K562 (cell line): Measurements from ENCODE around the gene SCLT1. TPM values are rescaled to one million over a fixed set of nuclear protein-coding genes. Genes with fewer than 3 reads are reported as not detected.

Experiments
- ATAC-seq: fragments of 200-7000 bp; cut with Tn5 transposase; 3 replicates; pipeline ENCODE4 v1.9.1; 2020; ENCODE audit warnings: moderate library complexity
- BruUV-seq: library from RNA; stranded (reverse); fragments of 400-500 nt; replicated peaks from 2 replicates; lab custom pipeline; 2021; lab: Mats Ljungman, UMichigan
- CTCF ChIA-PET: fragments of 300-600 bp; formaldehyde crosslinking; extraction: SDS; loops from one replicate; lab custom pipeline; 2021; ENCODE audit warnings: low intra/inter-chr PET ratio; lab: Yijun Ruan, JAX
- POLR2A ChIA-PET: fragments of 300-600, 350-650 bp; sonication (Branson Sonifier 250); formaldehyde crosslinking; extraction: SDS; loops from one replicate; lab custom pipeline; 2021; ENCODE audit warnings: antibody characterized with exemption, inconsistent platforms; lab: Yijun Ruan, JAX
- DNase-seq, 4 experiments: peaks; one replicate each; pipeline versions ENCODE4 v3.0.0 to v3.0.0-alpha.2; 2011 to 2018; ENCODE audit warnings: low spot score in 3 of 4, mixed read lengths in 3 of 4; ENCODE audit errors: extremely low read depth in 1 of 4
- FAIRE-seq: peaks from 2 replicates; lab custom pipeline; 2011; peaks lifted over from hg19 to GRCh38; lab: Jason Lieb, UNC
- H2AFZ ChIP-seq: 2 replicates; pipeline ENCODE4 v1.6.0; 2011; ENCODE audit warnings: low read depth, low read length, control low read depth, inconsistent platforms
- H3K27ac ChIP-seq: fragments of 200-600 bp; 3 replicates; pipeline ENCODE4 v1.8.0; 2011; ENCODE audit warnings: low read depth, mild to moderate bottlenecking, control low read depth, inconsistent platforms, low read length, moderate library complexity, mixed read lengths; ENCODE audit errors: extremely low read depth
- H3K27me3 ChIP-seq, 2 experiments: fragments of 300-600 bp in 1 of 2; 2 replicates in 1 of 2; 3 replicates in 1 of 2; pipeline versions ENCODE4 v1.6.0 to v1.8.0; 2011; ENCODE audit warnings: inconsistent platforms in 2 of 2, low read length in 2 of 2, mild to moderate bottlenecking in 1 of 2, mixed read lengths in 1 of 2, moderate library complexity in 1 of 2; ENCODE audit not compliant: control insufficient read depth in 2 of 2, insufficient read depth in 2 of 2
- H3K36me3 ChIP-seq: fragments of 300-600 bp; 3 replicates; pipeline ENCODE4 v1.8.0; 2011; ENCODE audit warnings: mild to moderate bottlenecking, low read length, inconsistent platforms; ENCODE audit not compliant: control insufficient read depth, insufficient read depth
- H3K4me1 ChIP-seq, 2 experiments: fragments of 200-600 bp in 1 of 2; replicated peaks in 1 of 2; 2 replicates in 1 of 2; 3 replicates in 1 of 2; pipeline versions ENCODE4 v1.5.1 to v1.8.0; 2011; ENCODE audit warnings: inconsistent platforms in 2 of 2, low read length in 2 of 2, mild to moderate bottlenecking in 1 of 2, mixed read lengths in 1 of 2, moderate library complexity in 1 of 2; ENCODE audit not compliant: control insufficient read depth in 2 of 2, insufficient read depth in 2 of 2
- H3K4me2 ChIP-seq: 2 replicates; pipeline ENCODE4 v1.6.1; 2011; ENCODE audit warnings: low read length, control low read depth, inconsistent platforms, mixed read lengths; ENCODE audit not compliant: insufficient read depth
- H3K4me3 ChIP-seq: fragments of 200-600 bp; sonication (generic), shearing (Covaris generic); 2 replicates; pipeline ENCODE4 v1.5.1; 2016; ENCODE audit warnings: control low read depth, inconsistent platforms
- H3K79me2 ChIP-seq: fragments of 200-600 bp; 3 replicates; pipeline ENCODE4 v1.8.0; 2011; ENCODE audit warnings: low read length, inconsistent platforms; ENCODE audit not compliant: control insufficient read depth, insufficient read depth
- H3K9ac ChIP-seq, 2 experiments: 2 replicates each; pipeline versions ENCODE4 v1.6.0 to v1.6.1; 2011; ENCODE audit warnings: low read depth in 2 of 2, low read length in 2 of 2, control low read depth in 1 of 2, inconsistent platforms in 1 of 2, mild to moderate bottlenecking in 1 of 2, mixed read lengths in 1 of 2; ENCODE audit not compliant: insufficient read depth in 1 of 2
- H3K9me1 ChIP-seq: one replicate; pipeline ENCODE4 v1.6.0; 2011; ENCODE audit warnings: inconsistent platforms, mild to moderate bottlenecking, low read length, moderate library complexity; ENCODE audit not compliant: control insufficient read depth, insufficient read depth
- H3K9me3 ChIP-seq: replicated peaks from 2 replicates; pipeline ENCODE4 v1.5.1; 2011; ENCODE audit warnings: low read depth, low read length, inconsistent platforms; ENCODE audit not compliant: control insufficient read depth, insufficient read depth
- H4K20me1 ChIP-seq: replicated peaks from 2 replicates; pipeline ENCODE4 v1.6.1; 2011; ENCODE audit warnings: low read length, inconsistent platforms, mixed read lengths; ENCODE audit not compliant: control insufficient read depth, insufficient read depth
- DACH1 ChIP-seq: fragments of 450-650 bp; IDR thresholded peaks from 2 replicates; pipeline ENCODE4 v1.6.1; 2018; ENCODE audit not compliant: partially characterized antibody
- HDAC1 ChIP-seq, 2 experiments: fragments of 450-650 bp; IDR thresholded peaks; 2 replicates each; pipeline ENCODE4 v1.6.1; 2016 to 2017; ENCODE audit warnings: inconsistent platforms in 1 of 2, mild to moderate bottlenecking in 1 of 2, moderate library complexity in 1 of 2
- HLTF ChIP-seq: fragments of 450-650 bp; IDR thresholded peaks from 2 replicates; pipeline ENCODE4 v1.6.1; 2016
- HMG20B ChIP-seq: fragments of 250-450 bp; sonication (Bioruptor Pico); IDR thresholded peaks from 2 replicates; pipeline ENCODE4 v1.5.0; 2021; ENCODE audit warnings: mild to moderate bottlenecking
- HNRNPK ChIP-seq: fragments of 200-400 bp; formaldehyde crosslinking; IDR thresholded peaks from one replicate; pipeline ENCODE4 v1.6.1; 2018; ENCODE audit warnings: mild to moderate bottlenecking, low read depth, low read length; ENCODE audit not compliant: poor library complexity, severe bottlenecking
- NCOA6 ChIP-seq: fragments of 450-650 bp; IDR thresholded peaks from 2 replicates; pipeline ENCODE4 v1.6.1; 2017; ENCODE audit warnings: mild to moderate bottlenecking
- PCBP2 ChIP-seq: fragments of 200-400 bp; formaldehyde crosslinking; IDR thresholded peaks from 2 replicates; pipeline ENCODE4 v1.6.1; 2018; ENCODE audit warnings: low read length, low read depth, mild to moderate bottlenecking, moderate library complexity; ENCODE audit not compliant: poor library complexity, severe bottlenecking
- RBM34 ChIP-seq: fragments of 200-400 bp; formaldehyde crosslinking; IDR thresholded peaks from 2 replicates; pipeline ENCODE4 v1.6.1; 2018; ENCODE audit warnings: low read length, borderline replicate concordance; ENCODE audit not compliant: insufficient read depth
- SMAD4 ChIP-seq: fragments of 250-450 bp; sonication (Bioruptor Pico); conservative IDR thresholded peaks from 2 replicates; pipeline ENCODE4 v1.8.0; 2021; ENCODE audit warnings: inconsistent platforms, mild to moderate bottlenecking, moderate library complexity
- TFAM ChIP-seq: fragments of 250-450 bp; sonication (Bioruptor Pico); conservative IDR thresholded peaks from 2 replicates; pipeline ENCODE4 v1.5.0; 2021; ENCODE audit warnings: mild to moderate bottlenecking, moderate library complexity
- ZC3H4 ChIP-seq: sonication (generic); formaldehyde crosslinking; IDR thresholded peaks from 2 replicates; pipeline ENCODE4 v1.9.0; 2021; ENCODE audit warnings: missing genetic modification reagents, borderline replicate concordance
- ZNF3 ChIP-seq: fragments of 250-450 bp; sonication (Bioruptor Pico); IDR thresholded peaks from 2 replicates; pipeline ENCODE4 v1.5.0; 2021; ENCODE audit warnings: mild to moderate bottlenecking, moderate library complexity
- ZNF354B ChIP-seq: fragments of 250-450 bp; sonication (Bioruptor Pico); IDR thresholded peaks from 2 replicates; pipeline ENCODE4 v1.4.0; 2020
- ZNF717 ChIP-seq: fragments of 250-450 bp; sonication (Bioruptor Pico); IDR thresholded peaks from 2 replicates; pipeline ENCODE4 v1.5.0; 2021
- in situ Hi-C: fragments of 300-500 bp; cut with MboI; formaldehyde crosslinking; loops from 4 replicates; pipeline ENCODE4 v1.15.0; 2018; ENCODE audit warnings: inconsistent platforms, mixed read lengths
- intact Hi-C: fragments of 100-400 bp; cut with micrococcal nuclease; formaldehyde crosslinking; loops from 2 replicates; pipeline ENCODE4 v1.14.2; 2022
- polyA plus RNA-seq, 8 experiments: library from polyadenylated mRNA; depleted of rRNA in 4 of 8; stranded (reverse) in 5 of 8; unstranded in 3 of 8; fragments of >200 nt; fragmentation: Nextera tagmentation in 2 of 8; fragmentation: Illumina TruSeq in 1 of 8; extraction: Ambion mirVana in 2 of 8; extraction: Trizol in 1 of 8; gene quantifications; 2 replicates each; pipeline versions ENCODE4 v1.2.1 to v1.2.3, GENCODE V29; 2011 to 2014; ENCODE audit warnings: inconsistent platforms in 1 of 8, missing spikeins in 1 of 8
- total RNA-seq, 7 experiments: library from RNA; depleted of rRNA in 6 of 7; stranded (reverse); fragments of >200 nt in 6 of 7; fragmentation: Illumina TruSeq in 2 of 7; extraction: Trizol in 2 of 7; gene quantifications; 2 replicates each; pipeline versions ENCODE4 v1.2.1 to v1.2.3, GENCODE V29; 2011 to 2021; ENCODE audit warnings: low replicate concordance in 1 of 7
- TF ChIP-seq, protein P1 (sequence below), 2 experiments: fragments of 450-650 bp; conservative IDR thresholded peaks; 2 replicates each; pipeline ENCODE4 v1.6.1; 2017; ENCODE audit warnings: mild to moderate bottlenecking in 2 of 2, moderate library complexity in 2 of 2
- TF ChIP-seq, protein P2 (sequence below): sonication (generic); formaldehyde crosslinking; IDR thresholded peaks from 2 replicates; pipeline ENCODE4 v1.8.0; 2022; ENCODE audit warnings: mild to moderate bottlenecking, low read depth, missing genetic modification reagents

The SCLT1 gene
- total and polyA plus RNA-seq, 9 of the 15 experiments (the other 6 are each of a cell fraction or from before 2014, with no cell fraction given) = 8.0 to 31.9 (median 24.2) TPM

DNA sequence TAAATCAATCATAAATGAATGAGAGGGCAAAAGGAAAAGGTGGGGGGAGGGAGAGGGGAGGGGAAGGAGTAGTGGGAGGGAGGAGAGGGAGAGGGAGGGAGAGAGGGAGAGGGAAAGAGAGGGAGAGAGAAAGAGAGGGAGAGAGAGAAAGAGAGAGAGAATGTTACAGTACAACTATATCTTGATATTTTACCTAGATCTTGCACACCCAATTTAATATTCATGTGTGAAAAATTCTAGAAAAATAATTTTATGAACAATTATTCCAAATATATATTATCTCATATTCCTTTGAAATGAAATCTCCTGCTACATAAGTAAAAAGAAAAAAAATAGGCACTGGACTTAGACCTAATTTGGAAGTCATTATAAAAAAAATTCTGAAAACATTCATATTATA, 120.0 kb downstream of the SCLT1 start:
- Histone ChIP-seq H3K4me1 (no peaks in the 10 kb centered on the region), H3K9ac (no peak overlapping the region), H3K4me3 (no peak overlapping the region), H3K27me3 (no peaks in the 10 kb centered on the region), H3K4me2 (no peak overlapping the region), H4K20me1 (no peaks in the 10 kb centered on the region), H2AFZ (no peak overlapping the region), H3K36me3 (peaks cover 3% of the 10 kb centered on the region; the same call in 2 of the 3 replicates), H3K27ac (no peak overlapping the region), H3K79me2 (no peaks in the 10 kb centered on the region), H3K9me3 (no peaks in the 10 kb centered on the region), H3K9me1 (no peaks in the 10 kb centered on the region)
- BruUV-seq = no TSS peak
- CTCF ChIA-PET = no interaction called here
- POLR2A ChIA-PET = no interaction called here
- ATAC-seq = no peak
- FAIRE-seq = no peak
- TF ChIP-seq RBM34 (no peak), HNRNPK (peak; percentile 90), ZNF354B (no peak), SMAD4 (CRISPR knock-in tag) (no peak), ZNF717 (no peak), PCBP2 (peak; percentile 86)
- intact Hi-C loops = no loop called here
- in situ Hi-C loops = no loop called here
- no peak for DNase-seq

DNA sequence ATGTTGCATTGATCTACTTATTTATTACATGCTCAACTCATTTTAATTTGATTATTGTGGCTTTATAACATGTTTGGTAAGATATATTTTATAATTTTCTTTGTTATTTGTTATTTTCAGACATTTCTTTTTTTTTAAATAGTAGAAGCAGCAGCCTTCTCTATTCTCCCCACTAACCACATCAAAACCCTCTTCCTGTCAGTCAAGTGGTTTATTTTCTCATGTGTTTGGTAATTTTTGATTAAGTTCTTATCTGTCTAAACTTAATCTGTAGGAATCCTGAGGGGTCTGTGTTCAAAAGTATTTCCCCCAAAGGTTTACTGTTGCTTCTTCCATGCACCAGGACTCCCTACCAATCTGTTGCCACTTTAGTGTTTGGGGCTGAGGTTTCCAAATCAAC, 131.9 kb downstream of the SCLT1 start:
- no TSS peak for BruUV-seq
- no peak for ATAC-seq
- H3K27me3 ChIP-seq = no peaks in the 10 kb centered on the region
- H3K79me2 ChIP-seq = no peaks in the 10 kb centered on the region
- in situ Hi-C loops (no loop called here), intact Hi-C loops (no loop called here)
- H3K36me3 ChIP-seq = peaks cover 7% of the 10 kb centered on the region; the same call in 2 of the 3 replicates
- H4K20me1 ChIP-seq = no peaks in the 10 kb centered on the region
- no peaks in the 10 kb centered on the region for H3K9me1 ChIP-seq
- H3K4me3 ChIP-seq = no peak overlapping the region
- no peak overlapping the region for H2AFZ ChIP-seq
- ChIA-PET POLR2A (no interaction called here), CTCF (no interaction called here)
- H3K9me3 ChIP-seq = no peaks in the 10 kb centered on the region
- FAIRE-seq = no peak
- no peak overlapping the region for H3K27ac ChIP-seq
- DNase-seq = no peak
- H3K4me2 ChIP-seq = no peak overlapping the region
- H3K9ac ChIP-seq = no peak overlapping the region
- no peaks in the 10 kb centered on the region for H3K4me1 ChIP-seq
- TF ChIP-seq DACH1 = no peak
- TF ChIP-seq HLTF = no peak
- TF ChIP-seq ZNF3 (CRISPR knock-in tag) = no peak
- TF ChIP-seq HMG20B (CRISPR knock-in tag) = no peak
- no peak for TF ChIP-seq NCOA6
- no peak for TF ChIP-seq HDAC1 (IDR thresholded peaks at IDR 0.05)
- TF ChIP-seq, protein P1, sequence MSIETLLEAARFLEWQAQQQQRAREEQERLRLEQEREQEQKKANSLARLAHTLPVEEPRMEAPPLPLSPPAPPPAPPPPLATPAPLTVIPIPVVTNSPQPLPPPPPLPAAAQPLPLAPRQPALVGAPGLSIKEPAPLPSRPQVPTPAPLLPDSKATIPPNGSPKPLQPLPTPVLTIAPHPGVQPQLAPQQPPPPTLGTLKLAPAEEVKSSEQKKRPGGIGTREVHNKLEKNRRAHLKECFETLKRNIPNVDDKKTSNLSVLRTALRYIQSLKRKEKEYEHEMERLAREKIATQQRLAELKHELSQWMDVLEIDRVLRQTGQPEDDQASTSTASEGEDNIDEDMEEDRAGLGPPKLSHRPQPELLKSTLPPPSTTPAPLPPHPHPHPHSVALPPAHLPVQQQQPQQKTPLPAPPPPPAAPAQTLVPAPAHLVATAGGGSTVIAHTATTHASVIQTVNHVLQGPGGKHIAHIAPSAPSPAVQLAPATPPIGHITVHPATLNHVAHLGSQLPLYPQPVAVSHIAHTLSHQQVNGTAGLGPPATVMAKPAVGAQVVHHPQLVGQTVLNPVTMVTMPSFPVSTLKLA (conservative IDR thresholded peaks at IDR 0.05) = no peak
- TF ChIP-seq, protein P2, sequence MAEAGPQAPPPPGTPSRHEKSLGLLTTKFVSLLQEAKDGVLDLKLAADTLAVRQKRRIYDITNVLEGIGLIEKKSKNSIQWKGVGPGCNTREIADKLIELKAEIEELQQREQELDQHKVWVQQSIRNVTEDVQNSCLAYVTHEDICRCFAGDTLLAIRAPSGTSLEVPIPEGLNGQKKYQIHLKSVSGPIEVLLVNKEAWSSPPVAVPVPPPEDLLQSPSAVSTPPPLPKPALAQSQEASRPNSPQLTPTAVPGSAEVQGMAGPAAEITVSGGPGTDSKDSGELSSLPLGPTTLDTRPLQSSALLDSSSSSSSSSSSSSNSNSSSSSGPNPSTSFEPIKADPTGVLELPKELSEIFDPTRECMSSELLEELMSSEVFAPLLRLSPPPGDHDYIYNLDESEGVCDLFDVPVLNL (CRISPR knock-in tag) = no peak
- TF ChIP-seq TFAM (CRISPR knock-in tag) = no peak
- TF ChIP-seq ZC3H4 (CRISPR knock-in tag) = no peak
